K562 (cell line): ENCODE data around the gene BLID. TPM values are rescaled to one million over a fixed set of nuclear protein-coding genes. Genes with fewer than 3 reads are reported as not detected.
A peak's percentile ranks its signal among the peaks of the same experiment; 100 is the strongest.

Experiments
- ATAC-seq: fragments of 200-7000 bp; cut with Tn5 transposase; 3 replicates; pipeline ENCODE4 v1.9.1; 2020; ENCODE audit warnings: moderate library complexity
- BruUV-seq: library from RNA; stranded (reverse); fragments of 400-500 nt; replicated peaks from 2 replicates; lab custom pipeline; 2021; lab: Mats Ljungman, UMichigan
- CTCF ChIA-PET: fragments of 300-600 bp; formaldehyde crosslinking; extraction: SDS; loops from one replicate; lab custom pipeline; 2021; ENCODE audit warnings: low intra/inter-chr PET ratio; lab: Yijun Ruan, JAX
- POLR2A ChIA-PET: fragments of 300-600, 350-650 bp; sonication (Branson Sonifier 250); formaldehyde crosslinking; extraction: SDS; loops from one replicate; lab custom pipeline; 2021; ENCODE audit warnings: antibody characterized with exemption, inconsistent platforms; lab: Yijun Ruan, JAX
- DNase-seq, 4 experiments: peaks; one replicate each; pipeline versions ENCODE4 v3.0.0 to v3.0.0-alpha.2; 2011 to 2018; ENCODE audit warnings: low spot score in 3 of 4, mixed read lengths in 3 of 4; ENCODE audit errors: extremely low read depth in 1 of 4
- FAIRE-seq: peaks from 2 replicates; lab custom pipeline; 2011; peaks lifted over from hg19 to GRCh38; lab: Jason Lieb, UNC
- H2AFZ ChIP-seq: 2 replicates; pipeline ENCODE4 v1.6.0; 2011; ENCODE audit warnings: low read depth, low read length, control low read depth, inconsistent platforms
- H3K27ac ChIP-seq: fragments of 200-600 bp; 3 replicates; pipeline ENCODE4 v1.8.0; 2011; ENCODE audit warnings: low read depth, mild to moderate bottlenecking, control low read depth, inconsistent platforms, low read length, moderate library complexity, mixed read lengths; ENCODE audit errors: extremely low read depth
- H3K27me3 ChIP-seq, 2 experiments: fragments of 300-600 bp in 1 of 2; 2 replicates in 1 of 2; 3 replicates in 1 of 2; pipeline versions ENCODE4 v1.6.0 to v1.8.0; 2011; ENCODE audit warnings: inconsistent platforms in 2 of 2, low read length in 2 of 2, mild to moderate bottlenecking in 1 of 2, mixed read lengths in 1 of 2, moderate library complexity in 1 of 2; ENCODE audit not compliant: control insufficient read depth in 2 of 2, insufficient read depth in 2 of 2
- H3K36me3 ChIP-seq: fragments of 300-600 bp; 3 replicates; pipeline ENCODE4 v1.8.0; 2011; ENCODE audit warnings: mild to moderate bottlenecking, low read length, inconsistent platforms; ENCODE audit not compliant: control insufficient read depth, insufficient read depth
- H3K4me1 ChIP-seq, 2 experiments: fragments of 200-600 bp in 1 of 2; replicated peaks in 1 of 2; 2 replicates in 1 of 2; 3 replicates in 1 of 2; pipeline versions ENCODE4 v1.5.1 to v1.8.0; 2011; ENCODE audit warnings: inconsistent platforms in 2 of 2, low read length in 2 of 2, mild to moderate bottlenecking in 1 of 2, mixed read lengths in 1 of 2, moderate library complexity in 1 of 2; ENCODE audit not compliant: control insufficient read depth in 2 of 2, insufficient read depth in 2 of 2
- H3K4me2 ChIP-seq: 2 replicates; pipeline ENCODE4 v1.6.1; 2011; ENCODE audit warnings: low read length, control low read depth, inconsistent platforms, mixed read lengths; ENCODE audit not compliant: insufficient read depth
- H3K4me3 ChIP-seq: fragments of 200-600 bp; sonication (generic), shearing (Covaris generic); 2 replicates; pipeline ENCODE4 v1.5.1; 2016; ENCODE audit warnings: control low read depth, inconsistent platforms
- H3K79me2 ChIP-seq: fragments of 200-600 bp; 3 replicates; pipeline ENCODE4 v1.8.0; 2011; ENCODE audit warnings: low read length, inconsistent platforms; ENCODE audit not compliant: control insufficient read depth, insufficient read depth
- H3K9ac ChIP-seq, 2 experiments: 2 replicates each; pipeline versions ENCODE4 v1.6.0 to v1.6.1; 2011; ENCODE audit warnings: low read depth in 2 of 2, low read length in 2 of 2, control low read depth in 1 of 2, inconsistent platforms in 1 of 2, mild to moderate bottlenecking in 1 of 2, mixed read lengths in 1 of 2; ENCODE audit not compliant: insufficient read depth in 1 of 2
- H3K9me1 ChIP-seq: one replicate; pipeline ENCODE4 v1.6.0; 2011; ENCODE audit warnings: inconsistent platforms, mild to moderate bottlenecking, low read length, moderate library complexity; ENCODE audit not compliant: control insufficient read depth, insufficient read depth
- H3K9me3 ChIP-seq: replicated peaks from 2 replicates; pipeline ENCODE4 v1.5.1; 2011; ENCODE audit warnings: low read depth, low read length, inconsistent platforms; ENCODE audit not compliant: control insufficient read depth, insufficient read depth
- H4K20me1 ChIP-seq: replicated peaks from 2 replicates; pipeline ENCODE4 v1.6.1; 2011; ENCODE audit warnings: low read length, inconsistent platforms, mixed read lengths; ENCODE audit not compliant: control insufficient read depth, insufficient read depth
- CBX1 ChIP-seq: sonication (generic); IDR thresholded peaks from 2 replicates; pipeline ENCODE4 v1.6.1; 2016; ENCODE audit warnings: antibody characterized with exemption, low read depth, mild to moderate bottlenecking
- CEBPB ChIP-seq: fragments of 450-650 bp; IDR thresholded peaks from 2 replicates; pipeline ENCODE4 v1.6.1; 2016; ENCODE audit warnings: missing genetic modification characterization, missing compliant biosample characterization
- CEBPG ChIP-seq, 3 experiments: fragments of 200-800 bp in 1 of 3; sonication (Bioruptor generic) in 1 of 3; sonication (generic) in 1 of 3; formaldehyde crosslinking in 1 of 3; IDR thresholded peaks in 2 of 3; conservative IDR thresholded peaks in 1 of 3; 2 replicates each; pipeline versions ENCODE4 v1.6.1 to v1.8.0; 2016 to 2022; ENCODE audit warnings: missing compliant biosample characterization in 2 of 3, missing genetic modification characterization in 2 of 3, mild to moderate bottlenecking in 1 of 3, missing genetic modification reagents in 1 of 3
- FOSL1 ChIP-seq: fragments of 200-800 bp; sonication (Bioruptor generic); conservative IDR thresholded peaks from 2 replicates; pipeline ENCODE4 v1.6.1; 2016; ENCODE audit warnings: missing genetic modification characterization, missing compliant biosample characterization
- FOXO4 ChIP-seq: fragments of 450-650 bp; formaldehyde crosslinking; IDR thresholded peaks from 2 replicates; pipeline ENCODE4 v1.4.0; 2020; ENCODE audit warnings: mild to moderate bottlenecking, moderate library complexity
- GATAD2B ChIP-seq: fragments of 450-650 bp; IDR thresholded peaks from 2 replicates; pipeline ENCODE4 v1.6.1; 2017; ENCODE audit warnings: mild to moderate bottlenecking, borderline replicate concordance
- HDAC2 ChIP-seq: fragments of 450-650 bp; IDR thresholded peaks from 2 replicates; pipeline ENCODE4 v1.6.1; 2016; ENCODE audit warnings: mild to moderate bottlenecking
- NONO ChIP-seq, 2 experiments: fragments of 200-400 bp in 1 of 2; fragments of 450-650 bp in 1 of 2; formaldehyde crosslinking in 1 of 2; IDR thresholded peaks; 2 replicates each; pipeline ENCODE4 v1.6.1; 2017; ENCODE audit warnings: low read depth in 2 of 2, mild to moderate bottlenecking in 2 of 2, moderate library complexity in 2 of 2, low read length in 1 of 2
- OTX1 ChIP-seq: fragments of 450-650 bp; formaldehyde crosslinking; IDR thresholded peaks from 2 replicates; pipeline ENCODE4 v1.4.0; 2022; ENCODE audit warnings: mild to moderate bottlenecking
- PRMT5 ChIP-seq: sonication (generic); formaldehyde crosslinking; IDR thresholded peaks from 2 replicates; pipeline ENCODE4 v1.5.0; 2020; ENCODE audit warnings: missing genetic modification reagents
- PURB ChIP-seq: sonication (generic); formaldehyde crosslinking; IDR thresholded peaks from 2 replicates; pipeline ENCODE4 v1.9.0; 2021; ENCODE audit warnings: low read depth, mild to moderate bottlenecking, missing genetic modification reagents
- SMARCA5 ChIP-seq: fragments of 450-650 bp; IDR thresholded peaks from 2 replicates; pipeline ENCODE4 v1.6.1; 2016
- TBL1XR1 ChIP-seq, 2 experiments: IDR thresholded peaks; 2 replicates each; pipeline ENCODE4 v1.6.1; 2012; ENCODE audit warnings: improper control_type of control experiment in 2 of 2, low read length in 2 of 2, mild to moderate bottlenecking in 1 of 2
- ZNF282 ChIP-seq: sonication (generic); formaldehyde crosslinking; IDR thresholded peaks from 2 replicates; pipeline ENCODE4 v1.8.1; 2023; ENCODE audit warnings: missing genetic modification reagents
- WGBS: fragments of 100-300 bp; shearing (Covaris generic); methylation state at CpG from one replicate; pipeline ENCODE4 v1.1.6; 2016; ENCODE audit warnings: low coverage, mixed read lengths; ENCODE audit not compliant: insufficient coverage; ENCODE audit errors: missing lambda C conversion rate; 5-methylcytosine and 5-hydroxymethylcytosine counted together
- in situ Hi-C: fragments of 300-500 bp; cut with MboI; formaldehyde crosslinking; loops from 4 replicates; pipeline ENCODE4 v1.15.0; 2018; ENCODE audit warnings: inconsistent platforms, mixed read lengths
- intact Hi-C: fragments of 100-400 bp; cut with micrococcal nuclease; formaldehyde crosslinking; loops from 2 replicates; pipeline ENCODE4 v1.14.2; 2022
- polyA plus RNA-seq, 8 experiments: library from polyadenylated mRNA; depleted of rRNA in 4 of 8; stranded (reverse) in 5 of 8; unstranded in 3 of 8; fragments of >200 nt; fragmentation: Nextera tagmentation in 2 of 8; fragmentation: Illumina TruSeq in 1 of 8; extraction: Ambion mirVana in 2 of 8; extraction: Trizol in 1 of 8; gene quantifications; 2 replicates each; pipeline versions ENCODE4 v1.2.1 to v1.2.3, GENCODE V29; 2011 to 2014; ENCODE audit warnings: inconsistent platforms in 1 of 8, missing spikeins in 1 of 8
- total RNA-seq, 7 experiments: library from RNA; depleted of rRNA in 6 of 7; stranded (reverse); fragments of >200 nt in 6 of 7; fragmentation: Illumina TruSeq in 2 of 7; extraction: Trizol in 2 of 7; gene quantifications; 2 replicates each; pipeline versions ENCODE4 v1.2.1 to v1.2.3, GENCODE V29; 2011 to 2021; ENCODE audit warnings: low replicate concordance in 1 of 7

Gene BLID
- total and polyA plus RNA-seq, 9 of the 15 experiments (the other 6 are each of a cell fraction or from before 2014, with no cell fraction given): not detected

- H3K27me3 ChIP-seq: no peaks in the 10 kb centered on the region
- H3K27ac ChIP-seq: no peak overlapping the region
- no peak overlapping the region for H3K9ac ChIP-seq
- H4K20me1 ChIP-seq: no peaks in the 10 kb centered on the region
- no peak overlapping the region for H3K4me3 ChIP-seq
- no peak for TF ChIP-seq CBX1
- no peak for TF ChIP-seq SMARCA5
- no peak for TF ChIP-seq FOSL1 (tag)
- TF ChIP-seq CEBPG (CRISPR knock-in tag; IDR thresholded peaks at IDR 0.05): no peak
- peak; percentile 12 to 74; a peak in 2 of 4 replicates for TF ChIP-seq CEBPG (tag; conservative IDR thresholded peaks at IDR 0.05 in 1 of 2, IDR thresholded peaks at IDR 0.05 in 1 of 2)
- TF ChIP-seq FOXO4 (CRISPR knock-in tag): no peak
- no peak for TF ChIP-seq OTX1
- TF ChIP-seq ZNF282 (CRISPR knock-in tag): no peak
- TF ChIP-seq TBL1XR1 (IDR thresholded peaks at IDR 0.05; ENCODE audit: low read length in 2 of 2): no peak
- no peak for TF ChIP-seq PRMT5
- no peak for TF ChIP-seq NONO (IDR thresholded peaks at IDR 0.05; ENCODE audit: low read depth in 2 of 2, low read length in 1 of 2)
- TF ChIP-seq GATAD2B: no peak
- no peak for TF ChIP-seq PURB
- no peak for TF ChIP-seq HDAC2
- TF ChIP-seq CEBPB (tag): peak; percentile 57
- FAIRE-seq (no peak), DNase-seq (no peak), ATAC-seq (no peak)
- H3K9me1 ChIP-seq: no peaks in the 10 kb centered on the region
- intact Hi-C loops: no loop called here
- no peaks in the 10 kb centered on the region for H3K79me2 ChIP-seq
- ChIA-PET POLR2A (no interaction called here), CTCF (no interaction called here)
- H3K36me3 ChIP-seq: no peaks in the 10 kb centered on the region
- no peaks in the 10 kb centered on the region for H3K4me1 ChIP-seq
- in situ Hi-C loops: no loop called here
- BruUV-seq: no TSS peak
- no peak overlapping the region for H2AFZ ChIP-seq
- WGBS: 3% methylated on average over 3 of the region's 3 CpGs
- H3K9me3 ChIP-seq: no peaks in the 10 kb centered on the region; the same call in none of the 2 replicates
- H3K4me2 ChIP-seq: no peak overlapping the region
Observed at GRCh38 chr11:122123263-122123929, 7.4 kb upstream of the BLID start.
